GM19452 (cell line): ENCODE results near the gene OVCA2.

Experiments
- ATAC-seq: cut with Tn5 transposase; IDR thresholded peaks from one replicate; pipeline ENCODE4 v1.9.1; 2021; ENCODE audit not compliant: unreplicated experiment

OVCA2 gene

DNA sequence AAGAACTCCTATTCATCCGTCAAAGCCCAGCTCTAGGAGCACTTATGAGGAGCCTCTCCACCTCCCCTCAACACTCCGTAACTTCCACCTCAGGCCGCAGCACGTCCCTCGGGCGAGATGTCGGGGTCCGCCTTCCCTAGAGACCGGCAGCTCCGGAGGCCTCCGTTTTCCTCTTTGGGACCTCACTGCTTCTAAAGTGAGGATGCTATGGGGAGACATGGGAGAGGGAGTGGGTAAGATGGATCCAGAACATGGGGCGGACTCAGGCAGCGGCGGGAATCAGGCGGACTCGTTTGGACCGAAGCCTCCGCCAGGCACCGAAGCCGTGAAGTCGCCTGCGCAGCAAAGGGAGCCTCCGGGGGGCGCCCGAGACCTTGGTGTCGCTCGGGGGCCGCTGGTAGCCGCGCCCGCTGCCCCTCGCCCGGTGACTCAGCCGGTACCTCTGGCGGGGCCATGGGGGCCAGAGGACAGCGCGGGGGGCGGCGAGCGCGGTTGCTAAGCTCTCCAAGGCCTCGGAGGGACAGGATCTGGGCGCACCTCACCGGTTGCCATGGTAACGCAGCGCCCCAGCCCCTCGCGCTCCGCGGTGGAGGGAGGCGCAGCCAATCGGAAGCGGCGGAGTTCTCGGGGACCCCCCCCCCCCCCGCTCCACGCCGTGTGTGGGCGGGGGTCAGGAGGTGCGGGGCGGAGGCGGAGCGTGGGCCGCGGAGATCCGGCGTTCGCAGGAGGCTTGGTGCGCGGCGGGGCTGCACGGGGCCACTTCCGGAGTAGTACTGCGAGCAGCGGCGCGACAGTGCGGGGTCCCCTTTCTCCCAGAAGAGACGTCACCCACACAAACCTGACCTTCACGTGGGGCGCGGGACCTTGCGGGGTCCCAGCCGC lies 11.8 kb downstream of the OVCA2 start:
- ATAC-seq = no peak

GRCh38 chr17:2054262-2054511 lies 12.4 kb downstream of the OVCA2 start:
- ATAC-seq = no peak

DNA sequence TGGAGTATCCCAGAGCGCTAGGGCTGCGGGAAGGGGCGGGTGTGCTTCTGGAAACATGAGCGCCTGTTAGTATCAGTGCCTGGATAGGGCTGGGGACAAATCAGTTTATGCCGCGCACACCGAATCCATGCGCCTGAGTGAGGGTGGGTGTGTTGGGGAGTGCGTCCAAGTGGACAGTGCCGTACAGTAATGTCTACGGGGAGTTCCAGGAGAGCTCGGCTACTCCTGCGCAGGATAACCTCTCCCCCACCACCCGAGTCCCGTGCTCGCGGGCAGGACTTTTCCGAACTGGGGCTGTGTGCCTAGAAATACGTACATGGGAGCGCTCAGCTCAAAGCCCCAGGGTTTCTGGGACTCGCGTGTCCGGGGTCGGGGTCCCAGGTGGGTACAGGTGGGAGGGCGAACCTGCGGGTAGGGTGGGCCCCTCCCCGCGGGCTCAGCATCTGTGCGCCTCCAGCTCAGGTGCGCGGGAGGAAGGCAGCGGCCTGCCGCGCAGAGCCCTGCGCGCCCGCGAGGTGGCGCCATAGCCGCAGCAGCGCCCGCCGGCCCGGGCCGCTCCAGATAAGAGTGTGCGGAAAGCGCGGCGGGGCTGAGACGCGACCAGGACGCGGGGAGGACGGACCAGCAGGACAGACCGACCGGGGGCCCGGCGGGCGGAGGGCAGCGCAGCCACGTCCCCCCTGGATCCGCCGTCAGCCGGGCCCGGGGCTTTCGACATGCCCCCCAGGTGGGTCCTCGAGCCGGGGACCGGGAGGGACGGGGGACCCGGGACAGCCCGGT lies 12.9 kb downstream of the OVCA2 start, which contains the start of gene HIC1:
Gene HIC1 (plus strand): TSS at position 592 of the 780 bp plus-strand sequence. CDS start 1,588 bp downstream, outside the sequence.
- ATAC-seq = peak; percentile 39

- peak; percentile 15 for ATAC-seq
These were observed 13.7 kb downstream of the OVCA2 start for GRCh38 chr17:2055292-2056205.

DNA sequence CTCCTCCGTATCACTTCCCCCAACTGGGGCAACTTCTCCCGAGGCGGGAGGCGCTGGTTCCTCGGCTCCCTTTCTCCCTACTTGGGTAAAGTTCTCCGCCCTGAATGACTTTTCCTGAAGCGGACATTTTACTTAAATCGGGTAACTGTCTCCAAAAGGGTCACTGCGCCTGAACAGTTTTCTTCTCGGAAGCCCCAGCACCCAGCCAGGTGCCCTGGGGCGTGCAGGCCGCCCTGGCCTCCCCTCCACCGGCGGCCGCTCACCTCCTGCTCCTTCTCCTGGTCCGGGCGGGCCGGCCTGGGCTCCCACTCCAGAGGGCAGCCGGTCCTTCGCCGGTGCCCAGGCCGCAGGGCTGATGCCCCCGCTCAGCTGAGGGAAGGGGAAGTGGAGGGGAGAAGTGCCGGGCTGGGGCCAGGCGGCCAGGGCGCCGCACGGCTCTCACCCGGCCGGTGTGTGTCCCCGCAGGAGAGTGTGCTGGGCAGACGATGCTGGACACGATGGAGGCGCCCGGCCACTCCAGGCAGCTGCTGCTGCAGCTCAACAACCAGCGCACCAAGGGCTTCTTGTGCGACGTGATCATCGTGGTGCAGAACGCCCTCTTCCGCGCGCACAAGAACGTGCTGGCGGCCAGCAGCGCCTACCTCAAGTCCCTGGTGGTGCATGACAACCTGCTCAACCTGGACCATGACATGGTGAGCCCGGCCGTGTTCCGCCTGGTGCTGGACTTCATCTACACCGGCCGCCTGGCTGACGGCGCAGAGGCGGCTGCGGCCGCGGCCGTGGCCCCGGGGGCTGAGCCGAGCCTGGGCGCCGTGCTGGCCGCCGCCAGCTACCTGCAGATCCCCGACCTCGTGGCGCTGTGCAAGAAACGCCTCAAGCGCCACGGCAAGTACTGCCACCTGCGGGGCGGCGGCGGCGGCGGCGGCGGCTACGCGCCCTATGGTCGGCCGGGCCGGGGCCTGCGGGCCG lies 14.7 kb downstream of the OVCA2 start:
- no peak for ATAC-seq

DNA sequence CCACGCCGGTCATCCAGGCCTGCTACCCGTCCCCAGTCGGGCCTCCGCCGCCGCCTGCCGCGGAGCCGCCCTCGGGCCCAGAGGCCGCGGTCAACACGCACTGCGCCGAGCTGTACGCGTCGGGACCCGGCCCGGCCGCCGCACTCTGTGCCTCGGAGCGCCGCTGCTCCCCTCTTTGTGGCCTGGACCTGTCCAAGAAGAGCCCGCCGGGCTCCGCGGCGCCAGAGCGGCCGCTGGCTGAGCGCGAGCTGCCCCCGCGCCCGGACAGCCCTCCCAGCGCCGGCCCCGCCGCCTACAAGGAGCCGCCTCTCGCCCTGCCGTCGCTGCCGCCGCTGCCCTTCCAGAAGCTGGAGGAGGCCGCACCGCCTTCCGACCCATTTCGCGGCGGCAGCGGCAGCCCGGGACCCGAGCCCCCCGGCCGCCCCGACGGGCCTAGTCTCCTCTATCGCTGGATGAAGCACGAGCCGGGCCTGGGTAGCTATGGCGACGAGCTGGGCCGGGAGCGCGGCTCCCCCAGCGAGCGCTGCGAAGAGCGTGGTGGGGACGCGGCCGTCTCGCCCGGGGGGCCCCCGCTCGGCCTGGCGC lies 15.4 kb downstream of the OVCA2 start:
- ATAC-seq = no peak

DNA sequence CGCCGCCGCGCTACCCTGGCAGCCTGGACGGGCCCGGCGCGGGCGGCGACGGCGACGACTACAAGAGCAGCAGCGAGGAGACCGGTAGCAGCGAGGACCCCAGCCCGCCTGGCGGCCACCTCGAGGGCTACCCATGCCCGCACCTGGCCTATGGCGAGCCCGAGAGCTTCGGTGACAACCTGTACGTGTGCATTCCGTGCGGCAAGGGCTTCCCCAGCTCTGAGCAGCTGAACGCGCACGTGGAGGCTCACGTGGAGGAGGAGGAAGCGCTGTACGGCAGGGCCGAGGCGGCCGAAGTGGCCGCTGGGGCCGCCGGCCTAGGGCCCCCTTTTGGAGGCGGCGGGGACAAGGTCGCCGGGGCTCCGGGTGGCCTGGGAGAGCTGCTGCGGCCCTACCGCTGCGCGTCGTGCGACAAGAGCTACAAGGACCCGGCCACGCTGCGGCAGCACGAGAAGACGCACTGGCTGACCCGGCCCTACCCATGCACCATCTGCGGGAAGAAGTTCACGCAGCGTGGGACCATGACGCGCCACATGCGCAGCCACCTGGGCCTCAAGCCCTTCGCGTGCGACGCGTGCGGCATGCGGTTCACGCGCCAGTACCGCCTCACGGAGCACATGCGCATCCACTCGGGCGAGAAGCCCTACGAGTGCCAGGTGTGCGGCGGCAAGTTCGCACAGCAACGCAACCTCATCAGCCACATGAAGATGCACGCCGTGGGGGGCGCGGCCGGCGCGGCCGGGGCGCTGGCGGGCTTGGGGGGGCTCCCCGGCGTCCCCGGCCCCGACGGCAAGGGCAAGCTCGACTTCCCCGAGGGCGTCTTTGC lies 16.2 kb downstream of the OVCA2 start:
- no peak for ATAC-seq

GRCh38 chr17:2058586-2059546 lies 17.0 kb downstream of the OVCA2 start:
- ATAC-seq = no peak

GRCh38 chr17:2059547-2060384 lies 17.9 kb downstream of the OVCA2 start:
- no peak for ATAC-seq

GRCh38 chr17:2060385-2060658 lies 18.5 kb downstream of the OVCA2 start:
- no peak for ATAC-seq

GRCh38 chr17:2060681-2061440 lies 19.0 kb downstream of the OVCA2 start:
- ATAC-seq = no peak

DNA sequence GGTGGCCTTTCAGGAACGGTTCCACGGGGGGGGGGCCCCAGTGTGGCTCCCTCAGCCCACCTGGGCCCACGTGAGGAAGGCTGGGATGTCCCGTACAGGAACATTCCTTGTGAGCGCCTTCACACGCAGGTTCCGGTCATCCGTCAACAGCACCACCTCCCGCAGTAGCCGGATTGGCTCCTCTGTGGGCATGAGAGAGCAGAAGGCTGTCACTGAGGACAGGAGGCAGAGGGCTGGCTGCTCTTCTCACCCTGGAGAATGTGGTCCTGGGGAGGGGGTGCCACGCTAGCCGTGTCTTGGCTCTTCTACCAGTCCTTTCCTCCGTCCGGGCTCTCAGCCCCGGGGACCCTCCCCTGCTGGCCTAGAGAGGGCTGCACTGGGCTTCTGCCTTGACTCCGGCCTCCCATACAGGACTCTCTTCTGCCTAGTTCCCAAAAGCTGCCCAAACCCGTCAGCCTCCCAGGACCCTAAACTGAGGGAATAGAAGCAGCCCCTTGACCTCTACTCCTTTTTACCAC lies 19.7 kb downstream of the OVCA2 start:
- ATAC-seq = no peak

DNA sequence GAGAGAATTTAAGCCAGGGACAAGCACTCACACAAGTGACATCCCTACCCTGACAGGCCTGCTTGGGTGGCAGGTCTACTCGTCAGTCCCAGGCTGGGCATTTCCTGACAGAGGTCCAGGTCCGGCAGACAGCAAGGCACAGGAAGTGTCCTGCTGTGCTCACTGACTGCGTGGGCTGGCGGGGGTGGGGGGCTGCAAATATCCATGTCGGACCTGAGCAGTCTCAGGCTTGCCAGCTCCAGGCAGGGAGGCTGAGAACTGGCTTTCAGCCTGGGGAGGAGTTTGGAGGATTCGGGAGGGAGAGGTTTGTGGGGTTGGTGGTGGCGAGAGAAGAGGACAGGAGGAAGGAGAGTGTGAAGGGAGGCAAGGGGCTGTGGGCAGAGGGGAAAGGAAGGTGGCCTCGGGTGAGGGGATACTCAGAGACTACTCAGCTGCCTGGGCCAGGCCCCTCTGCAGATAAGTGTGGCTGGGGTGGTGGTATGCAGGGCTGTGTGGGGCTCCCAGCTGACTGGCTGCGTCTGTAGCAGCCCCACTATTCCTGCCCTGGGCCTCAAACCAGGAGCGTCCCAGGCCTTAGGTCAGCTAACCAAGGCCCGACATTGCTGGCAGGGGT lies 20.9 kb downstream of the OVCA2 start:
- no peak for ATAC-seq

DNA sequence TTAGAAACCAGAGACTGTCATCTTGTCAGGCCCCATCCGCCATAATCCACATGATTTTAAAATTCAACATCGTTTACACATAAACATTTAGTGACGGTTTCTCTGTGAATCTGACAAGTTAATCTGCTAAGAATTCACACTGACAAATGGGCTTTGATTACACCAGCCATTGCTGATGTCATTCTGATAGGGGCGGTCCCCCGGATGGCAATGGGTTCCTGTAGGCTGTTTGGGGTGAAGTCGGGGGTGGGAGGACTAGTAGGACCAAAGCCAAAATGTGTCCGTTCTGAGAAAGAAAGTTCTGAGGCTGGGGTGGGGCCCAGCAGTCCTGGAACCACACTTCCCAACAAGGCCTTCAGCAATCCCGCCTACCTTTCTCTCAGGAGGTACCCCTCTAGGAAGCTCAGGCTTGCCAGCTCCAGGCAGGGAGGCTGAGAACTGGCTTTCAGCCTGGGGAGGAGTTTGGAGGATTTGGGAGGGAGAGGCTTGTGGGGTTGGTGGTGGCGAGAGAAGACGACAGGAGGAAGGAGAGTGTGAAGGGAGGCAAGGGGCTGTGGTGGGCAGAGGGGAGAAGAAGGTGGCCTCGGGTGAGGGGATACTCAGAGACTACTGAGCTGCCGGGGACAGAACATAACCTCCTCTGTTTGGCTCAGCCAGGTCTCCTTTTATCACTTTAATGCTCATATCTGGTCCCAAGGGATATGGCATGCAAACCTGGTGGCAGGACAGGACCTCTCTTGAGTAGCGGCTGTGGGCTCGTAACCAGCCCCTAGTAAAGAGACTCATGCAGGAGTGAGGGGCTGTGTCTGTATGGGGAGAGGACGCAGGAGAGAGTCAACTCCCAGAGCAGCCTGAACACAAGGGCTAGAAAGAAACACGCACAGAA lies 21.7 kb downstream of the OVCA2 start:
- no peak for ATAC-seq

GRCh38 chr17:2064147-2064489 lies 22.3 kb downstream of the OVCA2 start:
- ATAC-seq = no peak
